ENCODE data around the gene DLG2. TPM values are rescaled to one million over a fixed set of nuclear protein-coding genes. Genes with fewer than 3 reads are reported as not detected.

Gene DLG2
- total and polyA plus RNA-seq, 2 of the 8 experiments (the other 6 are each of a cell fraction or from before 2014, with no cell fraction given), result 1.7 to 14.3 TPM

DNA sequence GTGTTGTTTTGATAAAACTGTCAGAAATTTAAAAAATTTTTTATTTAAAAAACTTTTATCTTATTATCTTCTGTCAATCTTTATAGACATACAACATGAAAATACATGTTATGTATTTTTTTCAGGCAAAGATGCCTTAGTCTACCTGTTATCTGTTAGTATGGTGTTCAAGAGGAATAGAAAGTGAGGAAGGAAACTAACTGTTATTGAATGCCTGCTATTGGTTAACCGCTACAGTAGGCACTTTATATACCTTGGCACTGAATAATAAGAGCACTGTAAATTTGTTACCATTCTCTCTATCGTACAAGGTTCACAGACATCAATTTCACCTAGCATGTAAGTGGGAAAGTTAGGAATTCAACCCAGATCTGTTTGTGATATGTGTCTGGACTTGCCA is 2068.9 kb downstream of the DLG2 start:
- Histone ChIP-seq H3K14ac (ENCODE audit: insufficient read length) (no peak overlapping the region), H4K8ac (ENCODE audit: extremely low read depth, insufficient read depth, low read length) (no peak overlapping the region), H3K18ac (ENCODE audit: extremely low read depth, low read length) (no peak overlapping the region), H2AFZ (ENCODE audit: low read length) (0 out of 2 replicates have a peak overlapping the region, but pooled peaks have one; percentile 62), H3K36me3 (ENCODE audit: control insufficient read depth in 2 of 4, insufficient read depth in 4 of 4, low read length in 3 of 4) (no peaks in the 10 kb centered on the region), H3K23me2 (ENCODE audit: low read depth, low read length) (no peaks in the 10 kb centered on the region; the same call in 1 of the 2 replicates), H3K4me2 (ENCODE audit: insufficient read depth in 1 of 2, low read depth in 2 of 2, low read length in 2 of 2) (no peak overlapping the region), H3K27me3 (replicated peaks in 1 of 4; ENCODE audit: control insufficient read depth in 3 of 4, extremely low read depth in 1 of 4, insufficient read depth in 3 of 4, low read length in 3 of 4) (no peaks in the 10 kb centered on the region), H2BK5ac (ENCODE audit: low read depth, low read length) (no peak overlapping the region), H2AK5ac (ENCODE audit: low read depth, low read length) (no peak overlapping the region), H3K9ac (replicated peaks in 1 of 4; ENCODE audit: extremely low read depth in 1 of 4, low read depth in 3 of 4, low read length in 3 of 4) (no peak overlapping the region), H2BK15ac (ENCODE audit: low read length) (no peak overlapping the region), H4K91ac (replicated peaks; ENCODE audit: insufficient read length, low read length) (no peak overlapping the region), H3K4ac (replicated peaks; ENCODE audit: insufficient read length, low read depth, low read length) (no peak overlapping the region), H2BK120ac (replicated peaks; ENCODE audit: low read depth, low read length) (no peak overlapping the region), H3K23ac (ENCODE audit: insufficient read length) (no peak overlapping the region), H4K5ac (ENCODE audit: insufficient read length, low read depth, low read length) (no peak overlapping the region), H2BK12ac (ENCODE audit: low read depth, low read length) (no peak overlapping the region), H4K20me1 (replicated peaks in 1 of 2; ENCODE audit: control insufficient read depth in 1 of 2, insufficient read depth in 2 of 2, low read length in 2 of 2) (no peaks in the 10 kb centered on the region), H2BK20ac (ENCODE audit: low read length) (no peak overlapping the region), H3K79me2 (ENCODE audit: control insufficient read depth in 1 of 2, insufficient read depth in 2 of 2, low read length in 2 of 2) (no peaks in the 10 kb centered on the region), H3K27ac (ENCODE audit: low read depth, low read length) (no peak overlapping the region), H3K79me1 (ENCODE audit: low read depth, low read length) (no peaks in the 10 kb centered on the region), H3K4me1 (replicated peaks in 1 of 4; ENCODE audit: control insufficient read depth in 3 of 4, insufficient read depth in 4 of 4, low read length in 3 of 4) (no peaks in the 10 kb centered on the region), H3K56ac (replicated peaks; ENCODE audit: insufficient read length, low read depth, low read length) (no peak overlapping the region), H3K4me3 (ENCODE audit: extremely low read depth in 1 of 4, insufficient read depth in 2 of 4, low read depth in 3 of 4, low read length in 4 of 4) (no peak overlapping the region), H3K9me3 (ENCODE audit: insufficient read depth in 2 of 2, low read depth in 1 of 2, low read length in 1 of 2) (no peaks in the 10 kb centered on the region)
- TF ChIP-seq POLR2AphosphoS5 (IDR thresholded peaks at IDR 0.05; ENCODE audit: low read depth, low read length), result no peak
- TF ChIP-seq RXRA (IDR thresholded peaks at IDR 0.05; ENCODE audit: insufficient read depth, low read depth, low read length), result no peak
- TF ChIP-seq SIRT6 (IDR thresholded peaks at IDR 0.05; ENCODE audit: low read length), result no peak
- DNase-seq (ENCODE audit: low read depth in 1 of 2, low spot score in 2 of 2) (no peak), FAIRE-seq (no peak)
- 94% methylated on average over 2 of the region's 2 CpGs; no CpG with 5 or more reads in 1 of the 2 experiments for WGBS, 2 experiments (ENCODE audit: extremely low coverage in 1 of 2, insufficient coverage in 1 of 2, insufficient read length in 1 of 2, insufficient replicate concordance in 2 of 2, low coverage in 1 of 2, low lambda C conversion rate in 2 of 2, missing lambda C conversion rate in 1 of 2)
- POLR2A ChIA-PET (ENCODE audit: partially characterized antibody), result no interaction called here
- CTCF ChIA-PET (ENCODE audit: partially characterized antibody), result interaction anchor here (0.7 kb wide), 1 partner anchor 278 kb away, joined by 3 read pairs; no protein-coding TSS in a partner anchor
